ENCODE results near the gene CLASP2.
"Not testable (repeated sequence)": the region's sequence is repeated elsewhere in the genome, so short reads cannot be mapped to it uniquely, and the experiment has no call there.

Gene CLASP2

GRCh38 chr3:33722191-33722590 is 4.1 kb upstream of the CLASP2 start:
- no peak overlapping the region for H3K4me3 Mint-ChIP-seq
- DNase-seq, result no peak
- no peaks in the 10 kb centered on the region for H3K4me1 Mint-ChIP-seq (ENCODE audit: low read depth in 2 of 2)
- H3K9me3 Mint-ChIP-seq, result no peaks in the 10 kb centered on the region
- H3K36me3 Mint-ChIP-seq (ENCODE audit: insufficient read depth), result peaks cover 15% of the 10 kb centered on the region
- peaks cover 0 to 8% of the 10 kb centered on the region in 2 donors for H3K27me3 Mint-ChIP-seq
- ATAC-seq (replicated peaks), result no peak
- no peak overlapping the region for H3K27ac Mint-ChIP-seq

GRCh38 chr3:33718595-33718907 is 497 bp upstream of the CLASP2 start:
- peak overlapping the region in 1 of 2 donors; percentile 95 for H3K27ac Mint-ChIP-seq
- H3K4me1 Mint-ChIP-seq (ENCODE audit: low read depth in 2 of 2), result peaks cover 0 to 7% of the 10 kb centered on the region in 2 donors
- DNase-seq (no peak), ATAC-seq (replicated peaks) (no peak)
- peaks cover 20% of the 10 kb centered on the region for H3K36me3 Mint-ChIP-seq (ENCODE audit: insufficient read depth)
- no peaks in the 10 kb centered on the region for H3K27me3 Mint-ChIP-seq
- H3K4me3 Mint-ChIP-seq, result peak overlapping the region in 1 of 2 donors; percentile 88
- no peaks in the 10 kb centered on the region for H3K9me3 Mint-ChIP-seq

GRCh38 chr3:33717616-33717865 is 513 bp downstream of the CLASP2 start:
- peaks cover 20% of the 10 kb centered on the region for H3K36me3 Mint-ChIP-seq (ENCODE audit: insufficient read depth)
- peak overlapping the region in 1 of 2 donors; percentile 88 for H3K4me3 Mint-ChIP-seq
- H3K27ac Mint-ChIP-seq, result peak overlapping the region in 1 of 2 donors; percentile 95

GRCh38 chr3:33716227-33716626 is 1.8 kb downstream of the CLASP2 start:
- H3K36me3 Mint-ChIP-seq (ENCODE audit: insufficient read depth), result peaks cover 20% of the 10 kb centered on the region
- no peaks in the 10 kb centered on the region for H3K9me3 Mint-ChIP-seq
- DNase-seq, result no peak
- H3K27ac Mint-ChIP-seq, result no peak overlapping the region
- peaks cover 4 to 7% of the 10 kb centered on the region in 2 donors for H3K4me1 Mint-ChIP-seq (ENCODE audit: low read depth in 2 of 2)
- no peak for ATAC-seq (replicated peaks)
- peak overlapping the region in 1 of 2 donors; percentile 88 for H3K4me3 Mint-ChIP-seq
- no peaks in the 10 kb centered on the region for H3K27me3 Mint-ChIP-seq

More at GRCh38 chr3:33717616-33717865, 513 bp downstream of the CLASP2 start:
- H3K9me3 Mint-ChIP-seq, result no peaks in the 10 kb centered on the region
- H3K4me1 Mint-ChIP-seq (ENCODE audit: low read depth in 2 of 2), result peaks cover 0 to 7% of the 10 kb centered on the region in 2 donors
- DNase-seq (no peak), ATAC-seq (replicated peaks) (no peak)
- H3K27me3 Mint-ChIP-seq, result no peaks in the 10 kb centered on the region

GRCh38 chr3:33711100-33711499 is 7.0 kb downstream of the CLASP2 start:
- Mint-ChIP-seq H3K27me3 (no peaks in the 10 kb centered on the region), H3K36me3 (ENCODE audit: insufficient read depth) (peaks cover 9% of the 10 kb centered on the region), H3K27ac (no peak overlapping the region), H3K4me3 (no peak overlapping the region), H3K4me1 (ENCODE audit: low read depth in 2 of 2) (peaks cover 4 to 28% of the 10 kb centered on the region in 2 donors), H3K9me3 (no peaks in the 10 kb centered on the region)
- ATAC-seq (replicated peaks), result no peak
- no peak for DNase-seq

GRCh38 chr3:33706056-33706455 is 12.0 kb downstream of the CLASP2 start:
- Mint-ChIP-seq H3K27ac (no peak overlapping the region), H3K27me3 (no peaks in the 10 kb centered on the region), H3K9me3 (no peaks in the 10 kb centered on the region), H3K4me1 (ENCODE audit: low read depth in 2 of 2) (peaks cover 10 to 48% of the 10 kb centered on the region in 2 donors), H3K4me3 (no peak overlapping the region), H3K36me3 (ENCODE audit: insufficient read depth) (peaks cover 11% of the 10 kb centered on the region)
- no peak for DNase-seq
- ATAC-seq (replicated peaks), result no peak

- DNase-seq (no peak), ATAC-seq (replicated peaks) (no peak)
- no peak overlapping the region for H3K4me3 Mint-ChIP-seq
- no peaks in the 10 kb centered on the region for H3K27me3 Mint-ChIP-seq
- no peaks in the 10 kb centered on the region for H3K9me3 Mint-ChIP-seq
- peaks cover 11% of the 10 kb centered on the region for H3K36me3 Mint-ChIP-seq (ENCODE audit: insufficient read depth)
- no peak overlapping the region for H3K27ac Mint-ChIP-seq
- peaks cover 10 to 44% of the 10 kb centered on the region in 2 donors for H3K4me1 Mint-ChIP-seq (ENCODE audit: low read depth in 2 of 2)
These were observed 13.2 kb downstream of the CLASP2 start for GRCh38 chr3:33704891-33705290.

GRCh38 chr3:33699275-33699674 is 18.8 kb downstream of the CLASP2 start:
- Mint-ChIP-seq H3K36me3 (ENCODE audit: insufficient read depth) (peaks cover 7% of the 10 kb centered on the region), H3K4me3 (no peak overlapping the region), H3K27me3 (no peaks in the 10 kb centered on the region), H3K9me3 (no peaks in the 10 kb centered on the region), H3K4me1 (ENCODE audit: low read depth in 2 of 2) (peaks cover 12 to 34% of the 10 kb centered on the region in 2 donors), H3K27ac (no peak overlapping the region)
- no peak for ATAC-seq (replicated peaks)
- no peak for DNase-seq

- peaks cover 8 to 29% of the 10 kb centered on the region in 2 donors for H3K4me1 Mint-ChIP-seq (ENCODE audit: low read depth in 2 of 2)
- H3K27ac Mint-ChIP-seq, result no peak overlapping the region
- no peak for DNase-seq
- no peaks in the 10 kb centered on the region for H3K9me3 Mint-ChIP-seq
- peaks cover 10% of the 10 kb centered on the region for H3K36me3 Mint-ChIP-seq (ENCODE audit: insufficient read depth)
- H3K4me3 Mint-ChIP-seq, result no peak overlapping the region
- ATAC-seq (replicated peaks), result no peak
- H3K27me3 Mint-ChIP-seq, result no peaks in the 10 kb centered on the region
These were observed 23.1 kb downstream of the CLASP2 start for GRCh38 chr3:33694944-33695343.

- Mint-ChIP-seq H3K36me3 (ENCODE audit: insufficient read depth) (peaks cover 8% of the 10 kb centered on the region), H3K4me3 (no peak overlapping the region), H3K4me1 (ENCODE audit: low read depth in 2 of 2) (peaks cover 0 to 9% of the 10 kb centered on the region in 2 donors), H3K27me3 (no peaks in the 10 kb centered on the region), H3K9me3 (no peaks in the 10 kb centered on the region), H3K27ac (no peak overlapping the region)
- ATAC-seq (replicated peaks), result no peak
- no peak for DNase-seq
These were observed 27.7 kb downstream of the CLASP2 start for GRCh38 chr3:33690341-33690740.

- ATAC-seq (replicated peaks) (no peak), DNase-seq (no peak)
- no peaks in the 10 kb centered on the region for H3K27me3 Mint-ChIP-seq
- no peak overlapping the region for H3K4me3 Mint-ChIP-seq
- peaks cover 35% of the 10 kb centered on the region for H3K36me3 Mint-ChIP-seq (ENCODE audit: insufficient read depth)
- peaks cover 0 to 6% of the 10 kb centered on the region in 2 donors for H3K4me1 Mint-ChIP-seq (ENCODE audit: low read depth in 2 of 2)
- peak overlapping the region in 1 of 2 donors; percentile 10 for H3K27ac Mint-ChIP-seq
- no peaks in the 10 kb centered on the region for H3K9me3 Mint-ChIP-seq
These were observed 30.5 kb downstream of the CLASP2 start for GRCh38 chr3:33687406-33688010.

- Mint-ChIP-seq H3K4me3 (no peak overlapping the region), H3K27me3 (no peaks in the 10 kb centered on the region), H3K9me3 (no peaks in the 10 kb centered on the region), H3K36me3 (ENCODE audit: insufficient read depth) (peaks cover 27% of the 10 kb centered on the region), H3K4me1 (ENCODE audit: low read depth in 2 of 2) (no peaks in the 10 kb centered on the region), H3K27ac (no peak overlapping the region)
- DNase-seq (no peak), ATAC-seq (replicated peaks) (no peak)
These were observed 35.3 kb downstream of the CLASP2 start for GRCh38 chr3:33682770-33683169.

- ATAC-seq (replicated peaks) (no peak), DNase-seq (no peak)
- no peaks in the 10 kb centered on the region for H3K27me3 Mint-ChIP-seq
- no peaks in the 10 kb centered on the region for H3K9me3 Mint-ChIP-seq
- H3K27ac Mint-ChIP-seq, result no peak overlapping the region
- H3K4me1 Mint-ChIP-seq (ENCODE audit: low read depth in 2 of 2), result no peaks in the 10 kb centered on the region
- peaks cover 27% of the 10 kb centered on the region for H3K36me3 Mint-ChIP-seq (ENCODE audit: insufficient read depth)
- no peak overlapping the region for H3K4me3 Mint-ChIP-seq
These were observed 36.4 kb downstream of the CLASP2 start for GRCh38 chr3:33681667-33682066.

- Mint-ChIP-seq H3K9me3 (no peaks in the 10 kb centered on the region), H3K4me3 (no peak overlapping the region), H3K27me3 (no peaks in the 10 kb centered on the region), H3K27ac (no peak overlapping the region), H3K36me3 (ENCODE audit: insufficient read depth) (peaks cover 5% of the 10 kb centered on the region), H3K4me1 (ENCODE audit: low read depth in 2 of 2) (peaks cover 2 to 6% of the 10 kb centered on the region in 2 donors)
- no peak for DNase-seq
- no peak for ATAC-seq (replicated peaks)
These were observed 40.0 kb downstream of the CLASP2 start for GRCh38 chr3:33678073-33678472.

- H3K4me1 Mint-ChIP-seq (ENCODE audit: low read depth in 2 of 2); H3K27me3 Mint-ChIP-seq; H3K27ac Mint-ChIP-seq; DNase-seq; ATAC-seq (replicated peaks); H3K4me3 Mint-ChIP-seq; H3K9me3 Mint-ChIP-seq: not testable (repeated sequence)
- H3K36me3 Mint-ChIP-seq (ENCODE audit: insufficient read depth), result peaks cover 15% of the 10 kb centered on the region
These were observed 44.6 kb downstream of the CLASP2 start for GRCh38 chr3:33673436-33673835.

All from effector memory CD8-positive, alpha-beta T cell (primary cell).